CD4-positive, alpha-beta T cell (primary cell): ENCODE data around the gene HMCN2. TPM values are rescaled to one million over a fixed set of nuclear protein-coding genes. Genes with fewer than 3 reads are reported as not detected.

ENCODE experiments used
- ATAC-seq: fragments of 200-7000 bp; cut with Tn5 transposase; one replicate; pipeline ENCODE4 v1.10.0; 2022; ENCODE audit warnings: mild to moderate bottlenecking; ENCODE audit not compliant: poor library complexity
- CTCF ChIA-PET: fragments of 350-600 bp; sonication (Branson Sonifier 250); formaldehyde crosslinking; loops from one replicate; lab custom pipeline; 2021; ENCODE audit warnings: antibody characterized with exemption, inconsistent platforms; lab: Charles Lee
- POLR2A ChIA-PET: fragments of 350-600 bp; sonication (Branson Sonifier 250); formaldehyde crosslinking; loops from one replicate; lab custom pipeline; 2021; ENCODE audit warnings: antibody characterized with exemption, inconsistent platforms; lab: Charles Lee
- DNase-seq, 14 experiments: peaks; one replicate each; pipeline ENCODE4 v3.0.0-alpha.2; 2013 to 2020; ENCODE audit warnings: mixed read lengths in 2 of 14
- H3K27ac ChIP-seq, 2 donors: one replicate each; pipeline versions ENCODE4 v1.5.1 to v1.7.0; 2013; ENCODE audit warnings: low read length in 2 of 2, low read depth in 1 of 2, mild to moderate bottlenecking in 1 of 2
- H3K27me3 ChIP-seq, 2 experiments: 1 replicate in 1 of 2; 2 replicates in 1 of 2; pipeline versions ENCODE4 v1.6.1 to v1.7.0; 2013; ENCODE audit warnings: low read length in 2 of 2, control low read depth in 1 of 2, mild to moderate bottlenecking in 1 of 2, moderate library complexity in 1 of 2; ENCODE audit not compliant: insufficient read depth in 2 of 2, control insufficient read depth in 1 of 2
- H3K36me3 ChIP-seq: one replicate; pipeline ENCODE4 v1.6.1; 2013; ENCODE audit warnings: low read length, control low read depth; ENCODE audit not compliant: insufficient read depth
- H3K4me1 ChIP-seq: one replicate; pipeline ENCODE4 v1.6.1; 2013; ENCODE audit warnings: low read length, control low read depth; ENCODE audit not compliant: insufficient read depth
- H3K4me3 ChIP-seq: one replicate; pipeline ENCODE4 v1.5.1; 2013; ENCODE audit warnings: mild to moderate bottlenecking, low read length, moderate library complexity
- H3K9me3 ChIP-seq, 2 experiments: 1 replicate in 1 of 2; 2 replicates in 1 of 2; pipeline versions ENCODE4 v1.6.1 to v1.7.0; 2013; ENCODE audit warnings: low read length in 2 of 2, mild to moderate bottlenecking in 2 of 2, control low read depth in 1 of 2, moderate library complexity in 1 of 2; ENCODE audit not compliant: control insufficient read depth in 1 of 2, insufficient read depth in 1 of 2
- H3K27ac Mint-ChIP-seq: one replicate; pipeline ENCODE4 v1.8.0; 2020; ENCODE audit warnings: mixed read lengths
- H3K27me3 Mint-ChIP-seq: one replicate; pipeline ENCODE4 v1.8.0; 2021; ENCODE audit warnings: mixed read lengths
- H3K36me3 Mint-ChIP-seq: one replicate; pipeline ENCODE4 v1.8.0; 2021; ENCODE audit warnings: low read depth, mixed read lengths
- H3K4me1 Mint-ChIP-seq: one replicate; pipeline ENCODE4 v1.8.0; 2021; ENCODE audit warnings: low read depth, mixed read lengths
- H3K4me3 Mint-ChIP-seq: one replicate; pipeline ENCODE4 v1.8.0; 2020; ENCODE audit warnings: mild to moderate bottlenecking, mixed read lengths
- H3K9me3 Mint-ChIP-seq: one replicate; pipeline ENCODE4 v1.8.0; 2020; ENCODE audit warnings: mixed read lengths
- intact Hi-C, 2 experiments: fragments of 100-400 bp; cut with DNase I in 1 of 2; cut with micrococcal nuclease in 1 of 2; formaldehyde crosslinking; loops; one replicate each; pipeline versions ENCODE4 v1.15.1 to v1.9.0; 2023 to 2025; cut with DNase I, micrococcal nuclease
- total RNA-seq, 174 experiments: library from RNA in 2 of 174; stranded (reverse) in 2 of 174; gene quantifications; one replicate each; pipeline ENCODE4 v1.2.3 and lab custom pipeline; 2021 to 2026
- TF ChIP-seq, protein P1 (sequence below): fragments of 200-600 bp; IDR thresholded peaks from one replicate; pipeline ENCODE4 v1.8.0; 2022; ENCODE audit warnings: antibody characterized with exemption, mild to moderate bottlenecking

Gene HMCN2
- total RNA-seq, 2 experiments from 2014 or later: not detected

DNA sequence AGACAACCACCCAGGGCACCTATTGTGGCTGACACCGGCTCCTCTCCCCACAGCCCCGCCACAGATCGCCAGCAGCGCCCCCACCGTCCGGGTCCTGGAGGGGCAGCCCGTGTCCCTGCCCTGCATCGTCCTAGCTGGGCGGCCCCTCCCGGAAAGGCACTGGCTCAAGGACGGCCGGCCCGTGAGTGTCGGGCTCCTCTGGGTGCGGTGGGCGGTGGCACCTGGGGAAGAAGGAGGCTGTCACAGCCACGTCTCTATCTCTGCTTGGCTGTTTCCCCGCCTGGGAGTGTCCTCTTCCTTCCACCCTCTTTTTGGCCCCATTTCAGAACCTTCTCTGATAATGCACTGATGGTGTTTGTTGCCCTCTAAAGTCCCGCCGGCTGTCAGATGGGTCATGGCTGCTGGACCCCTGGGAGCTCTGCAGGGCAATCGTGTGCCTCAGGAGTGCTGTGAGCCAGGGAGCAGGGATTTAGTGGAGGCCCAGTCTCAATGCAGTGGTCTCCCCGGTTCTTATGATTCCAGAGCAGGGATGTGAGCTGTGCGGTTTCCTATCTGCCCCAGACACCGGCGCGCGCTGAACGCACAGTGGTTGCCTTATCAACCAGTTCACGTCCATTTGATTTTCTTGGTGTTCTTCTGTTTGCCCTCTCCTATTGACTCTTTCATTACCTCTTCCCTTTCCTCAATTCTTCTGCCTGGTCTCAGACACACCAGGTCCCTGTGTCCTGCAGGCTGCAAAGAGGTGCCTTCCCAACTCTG is 55.3 kb downstream of the HMCN2 start:
- Mint-ChIP-seq H3K4me3 (no peak overlapping the region), H3K27ac (no peak overlapping the region), H3K4me1 (no peaks in the 10 kb centered on the region), H3K36me3 (no peaks in the 10 kb centered on the region), H3K27me3 (peaks cover 67% of the 10 kb centered on the region), H3K9me3 (no peaks in the 10 kb centered on the region)
- intact Hi-C loops: no loop called here
- DNase-seq: no peak
- Histone ChIP-seq H3K36me3 (no peaks in the 10 kb centered on the region), H3K4me1 (no peaks in the 10 kb centered on the region), H3K27me3 (peaks cover 8 to 13% of the 10 kb centered on the region in 2 experiments), H3K9me3 (no peaks in the 10 kb centered on the region), H3K27ac (no peak overlapping the region), H3K4me3 (no peak overlapping the region)
- ChIA-PET CTCF (no interaction called here), POLR2A (no interaction called here)
- ATAC-seq: no peak
- TF ChIP-seq, protein P1, sequence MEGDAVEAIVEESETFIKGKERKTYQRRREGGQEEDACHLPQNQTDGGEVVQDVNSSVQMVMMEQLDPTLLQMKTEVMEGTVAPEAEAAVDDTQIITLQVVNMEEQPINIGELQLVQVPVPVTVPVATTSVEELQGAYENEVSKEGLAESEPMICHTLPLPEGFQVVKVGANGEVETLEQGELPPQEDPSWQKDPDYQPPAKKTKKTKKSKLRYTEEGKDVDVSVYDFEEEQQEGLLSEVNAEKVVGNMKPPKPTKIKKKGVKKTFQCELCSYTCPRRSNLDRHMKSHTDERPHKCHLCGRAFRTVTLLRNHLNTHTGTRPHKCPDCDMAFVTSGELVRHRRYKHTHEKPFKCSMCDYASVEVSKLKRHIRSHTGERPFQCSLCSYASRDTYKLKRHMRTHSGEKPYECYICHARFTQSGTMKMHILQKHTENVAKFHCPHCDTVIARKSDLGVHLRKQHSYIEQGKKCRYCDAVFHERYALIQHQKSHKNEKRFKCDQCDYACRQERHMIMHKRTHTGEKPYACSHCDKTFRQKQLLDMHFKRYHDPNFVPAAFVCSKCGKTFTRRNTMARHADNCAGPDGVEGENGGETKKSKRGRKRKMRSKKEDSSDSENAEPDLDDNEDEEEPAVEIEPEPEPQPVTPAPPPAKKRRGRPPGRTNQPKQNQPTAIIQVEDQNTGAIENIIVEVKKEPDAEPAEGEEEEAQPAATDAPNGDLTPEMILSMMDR: no peak

DNA sequence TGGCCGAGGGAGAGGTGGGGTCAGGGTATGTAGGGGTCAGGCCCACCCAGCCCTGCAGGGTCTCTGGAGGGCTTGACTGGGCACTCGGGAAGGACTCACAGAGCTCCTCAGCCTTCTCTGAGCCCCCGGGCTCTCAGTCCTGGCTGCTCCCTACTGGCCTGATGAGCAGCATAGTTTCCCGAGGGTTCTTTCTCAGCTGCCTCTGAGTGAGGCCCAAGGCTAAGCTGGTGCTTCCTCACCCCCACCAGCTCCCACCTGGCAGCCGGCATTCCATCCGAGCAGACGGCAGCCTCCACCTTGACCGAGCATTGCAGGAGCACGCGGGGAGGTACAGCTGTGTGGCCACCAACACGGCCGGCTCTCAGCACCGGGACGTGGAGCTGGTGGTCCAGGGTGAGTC is 56.0 kb downstream of the HMCN2 start:
- Mint-ChIP-seq H3K36me3 (no peaks in the 10 kb centered on the region), H3K27me3 (peaks cover 71% of the 10 kb centered on the region), H3K27ac (no peak overlapping the region), H3K9me3 (no peaks in the 10 kb centered on the region), H3K4me3 (no peak overlapping the region), H3K4me1 (no peaks in the 10 kb centered on the region)
- H3K4me3 ChIP-seq: no peak overlapping the region
- no peaks in the 10 kb centered on the region for H3K9me3 ChIP-seq
- H3K36me3 ChIP-seq: no peaks in the 10 kb centered on the region
- DNase-seq: no peak
- TF ChIP-seq, protein P1: no peak
- peaks cover 8 to 15% of the 10 kb centered on the region in 2 experiments for H3K27me3 ChIP-seq
- no peaks in the 10 kb centered on the region for H3K4me1 ChIP-seq
- ChIA-PET POLR2A (no interaction called here), CTCF (no interaction called here)
- no peak overlapping the region for H3K27ac ChIP-seq
- intact Hi-C loops: no loop called here
- no peak for ATAC-seq

DNA sequence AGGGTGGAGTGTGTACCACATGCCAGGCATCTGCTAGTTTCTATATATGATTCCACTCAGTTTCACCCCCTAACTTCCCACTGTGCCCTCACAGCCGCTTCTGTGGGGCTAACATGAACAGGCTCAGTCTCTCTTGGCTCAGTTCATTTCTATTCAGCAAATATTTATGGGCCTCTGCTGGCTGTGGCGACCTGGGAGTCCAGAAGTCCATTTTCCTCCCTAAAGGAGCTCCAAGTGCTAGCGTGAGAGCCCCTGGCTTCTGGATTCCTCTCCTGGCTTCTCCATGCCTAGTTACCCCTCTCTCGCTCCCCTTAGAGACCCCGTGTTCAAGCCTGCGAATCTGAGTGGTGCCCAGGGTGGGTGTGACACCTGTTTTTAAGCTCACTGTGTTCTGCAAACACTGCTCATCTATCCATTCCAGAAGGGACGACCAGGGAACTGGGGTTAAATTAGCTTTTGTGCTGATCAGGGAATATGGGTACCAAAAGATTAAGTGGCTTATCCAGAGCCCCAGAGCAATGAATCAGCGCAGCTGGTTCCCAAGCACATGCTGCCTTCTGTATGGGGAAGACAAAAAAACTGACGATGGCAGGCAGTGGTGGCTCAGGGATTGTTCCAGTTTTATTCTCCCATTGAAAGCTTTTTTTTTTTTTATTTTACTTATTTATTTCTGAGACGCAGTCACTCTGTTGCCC is 57.6 kb downstream of the HMCN2 start:
- Mint-ChIP-seq H3K9me3 (no peaks in the 10 kb centered on the region), H3K27ac (no peak overlapping the region), H3K36me3 (no peaks in the 10 kb centered on the region), H3K4me1 (no peaks in the 10 kb centered on the region), H3K4me3 (no peak overlapping the region), H3K27me3 (peaks cover 69% of the 10 kb centered on the region)
- Histone ChIP-seq H3K9me3 (peaks cover 0 to 6% of the 10 kb centered on the region in 2 experiments), H3K4me3 (no peak overlapping the region), H3K36me3 (no peaks in the 10 kb centered on the region), H3K27ac (no peak overlapping the region), H3K27me3 (peaks cover 12 to 26% of the 10 kb centered on the region in 2 experiments), H3K4me1 (no peaks in the 10 kb centered on the region)
- ATAC-seq: no peak
- TF ChIP-seq, protein P1: no peak
- ChIA-PET POLR2A (no interaction called here), CTCF (no interaction called here)
- DNase-seq: no peak
- intact Hi-C loops: no loop called here
